GM12878 (cell line): Measurements from ENCODE around the gene CCL7. TPM values are rescaled to one million over a fixed set of nuclear protein-coding genes. Genes with fewer than 3 reads are reported as not detected.

Experiments
- ATAC-seq: fragments of 200-7000 bp; cut with Tn5 transposase; 3 replicates; pipeline ENCODE4 v1.9.1; 2020; ENCODE audit warnings: mild to moderate bottlenecking, moderate library complexity
- BruUV-seq: library from RNA; stranded (reverse); fragments of 400-500 nt; replicated peaks from 2 replicates; lab custom pipeline; 2021; lab: Mats Ljungman, UMichigan
- CTCF ChIA-PET: fragments of 300-600 bp; sonication (Branson Sonifier 250); formaldehyde crosslinking; extraction: SDS; loops from one replicate; lab custom pipeline; 2021; ENCODE audit warnings: inconsistent platforms; lab: Yijun Ruan, JAX
- POLR2A ChIA-PET: fragments of 350-600 bp; formaldehyde crosslinking; extraction: SDS; loops from one replicate; lab custom pipeline; 2021; ENCODE audit warnings: inconsistent platforms; lab: Charles Lee
- RAD21 ChIA-PET: fragments of 300-600 bp; sonication (Branson Sonifier 250); formaldehyde crosslinking; loops from one replicate; lab custom pipeline; 2023; ENCODE audit warnings: antibody characterized with exemption; ENCODE audit not compliant: unreplicated experiment; lab: Charles Lee
- SMC1A ChIA-PET: fragments of 300-600 bp; sonication (Branson Sonifier 250); formaldehyde crosslinking; loops from one replicate; lab custom pipeline; 2023; ENCODE audit not compliant: unreplicated experiment, uncharacterized antibody; lab: Charles Lee
- DNase-seq: peaks from one replicate; pipeline ENCODE4 v3.0.0-alpha.2; 2011; ENCODE audit warnings: low read depth, low spot score
- FAIRE-seq: peaks from 3 replicates; lab custom pipeline; 2011; peaks lifted over from hg19 to GRCh38; lab: Jason Lieb, UNC
- H2AFZ ChIP-seq: 2 replicates; pipeline ENCODE4 v1.6.0; 2011; ENCODE audit warnings: low read depth, low read length, control low read depth; ENCODE audit not compliant: control insufficient read depth
- H3K27ac ChIP-seq: 2 replicates; pipeline ENCODE4 v1.5.1; 2011; ENCODE audit warnings: control low read depth; ENCODE audit not compliant: control insufficient read depth, insufficient read depth
- H3K27me3 ChIP-seq, 2 experiments: replicated peaks in 1 of 2; 2 replicates each; pipeline versions ENCODE4 v1.6.0 to v1.6.1; 2011; ENCODE audit warnings: low read length in 1 of 2; ENCODE audit not compliant: control insufficient read depth in 2 of 2, insufficient read depth in 2 of 2
- H3K36me3 ChIP-seq, 2 experiments: 2 replicates each; pipeline ENCODE4 v1.5.1; 2011; ENCODE audit warnings: low read length in 1 of 2; ENCODE audit not compliant: control insufficient read depth in 2 of 2, insufficient read depth in 2 of 2
- H3K4me1 ChIP-seq: 2 replicates; pipeline ENCODE4 v1.6.1; 2011; ENCODE audit warnings: mild to moderate bottlenecking, low read length, moderate library complexity, mixed read lengths; ENCODE audit not compliant: control insufficient read depth, insufficient read depth
- H3K4me2 ChIP-seq: 2 replicates; pipeline ENCODE4 v1.6.0; 2011; ENCODE audit warnings: control low read depth; ENCODE audit not compliant: control insufficient read depth, insufficient read depth
- H3K4me3 ChIP-seq: fragments of 200-600 bp; sonication (generic); 2 replicates; pipeline ENCODE4 v1.5.1; 2016
- H3K79me2 ChIP-seq: 2 replicates; pipeline ENCODE4 v1.6.0; 2011; ENCODE audit warnings: low read length; ENCODE audit not compliant: control insufficient read depth, insufficient read depth
- H3K9ac ChIP-seq: 2 replicates; pipeline ENCODE4 v1.8.0; 2011; ENCODE audit warnings: low read length, control low read depth, mixed read lengths; ENCODE audit not compliant: control insufficient read depth, insufficient read depth
- H3K9me3 ChIP-seq: replicated peaks from 3 replicates; pipeline ENCODE4 v1.5.1; 2011; ENCODE audit warnings: mild to moderate bottlenecking, low read length; ENCODE audit not compliant: control insufficient read depth, insufficient read depth
- H4K20me1 ChIP-seq: 2 replicates; pipeline ENCODE4 v1.6.0; 2011; ENCODE audit not compliant: control insufficient read depth, insufficient read depth
- EGR1 ChIP-seq, 2 experiments: IDR thresholded peaks; 1 replicate in 1 of 2; 2 replicates in 1 of 2; pipeline ENCODE4 v1.6.1; 2011 to 2012; ENCODE audit warnings: low read depth in 2 of 2, low read length in 2 of 2, borderline replicate concordance in 1 of 2, mild to moderate bottlenecking in 1 of 2, moderate library complexity in 1 of 2
- GATAD2B ChIP-seq: fragments of 450-650 bp; conservative IDR thresholded peaks from 2 replicates; pipeline ENCODE4 v1.6.1; 2017; ENCODE audit warnings: low read depth, mild to moderate bottlenecking, moderate library complexity
- HDAC2 ChIP-seq: fragments of 200-600 bp; sonication (generic); IDR thresholded peaks from 2 replicates; pipeline ENCODE4 v1.6.1; 2017
- IRF3 ChIP-seq: fragments of 450-650 bp; IDR thresholded peaks from 2 replicates; pipeline ENCODE4 v1.6.1; 2014; ENCODE audit warnings: mild to moderate bottlenecking
- KLF5 ChIP-seq: fragments of 450-650 bp; IDR thresholded peaks from 2 replicates; pipeline ENCODE4 v1.6.1; 2014; ENCODE audit warnings: mild to moderate bottlenecking; ENCODE audit not compliant: partially characterized antibody
- PAX8 ChIP-seq: fragments of 450-650 bp; IDR thresholded peaks from 2 replicates; pipeline ENCODE4 v1.6.1; 2017; ENCODE audit warnings: mild to moderate bottlenecking, moderate library complexity
- PKNOX1 ChIP-seq: fragments of 450-650 bp; IDR thresholded peaks from 2 replicates; pipeline ENCODE4 v1.6.1; 2016; ENCODE audit warnings: mild to moderate bottlenecking
- RELB ChIP-seq: fragments of 450-650 bp; IDR thresholded peaks from 2 replicates; pipeline ENCODE4 v1.6.1; 2017; ENCODE audit warnings: low read depth, mild to moderate bottlenecking, moderate library complexity
- SIX5 ChIP-seq: IDR thresholded peaks from 2 replicates; pipeline ENCODE4 v1.6.1; 2011; ENCODE audit warnings: mild to moderate bottlenecking, low read depth, low read length, moderate library complexity; ENCODE audit not compliant: severe bottlenecking
- SPI1 ChIP-seq: IDR thresholded peaks from 2 replicates; pipeline ENCODE4 v1.6.1; 2011; ENCODE audit warnings: low read depth, mild to moderate bottlenecking, low read length, moderate library complexity, borderline replicate concordance; ENCODE audit not compliant: insufficient read depth
- SREBF1 ChIP-seq: IDR thresholded peaks from 2 replicates; pipeline ENCODE4 v1.6.1; 2012; ENCODE audit warnings: mild to moderate bottlenecking, low read length
- STAT3 ChIP-seq: IDR thresholded peaks from 2 replicates; pipeline ENCODE4 v1.6.1; 2011; ENCODE audit warnings: low read depth, low read length, improper control_type of control experiment
- USF1 ChIP-seq: IDR thresholded peaks from 2 replicates; pipeline ENCODE4 v1.6.1; 2011; ENCODE audit warnings: borderline replicate concordance, low read depth, mild to moderate bottlenecking, moderate library complexity, mixed read lengths, low read length; ENCODE audit not compliant: insufficient read depth; ENCODE audit errors: extremely low read length
- WRNIP1 ChIP-seq: IDR thresholded peaks from 2 replicates; pipeline ENCODE4 v1.6.1; 2011; ENCODE audit warnings: low read depth, low read length, improper control_type of control experiment, borderline replicate concordance
- ZBTB11 ChIP-seq: fragments of 450-650 bp; formaldehyde crosslinking; IDR thresholded peaks from 2 replicates; pipeline ENCODE4 v1.5.0; 2022; ENCODE audit warnings: mild to moderate bottlenecking, missing genetic modification characterization
- ZZZ3 ChIP-seq: IDR thresholded peaks from 2 replicates; pipeline ENCODE4 v1.6.1; 2011; ENCODE audit warnings: low read depth; ENCODE audit not compliant: control insufficient read depth, insufficient read length
- in situ Hi-C: fragments of 300-500 bp; cut with MboI; formaldehyde crosslinking; loops from 9 replicates; pipeline ENCODE4 v1.14.3; 2018; ENCODE audit warnings: mixed read lengths
- intact Hi-C: fragments of 100-400 bp; cut with micrococcal nuclease; formaldehyde crosslinking; loops from one replicate; pipeline ENCODE4 v1.14.2; 2022; ENCODE audit not compliant: unreplicated experiment
- polyA plus RNA-seq, 11 experiments: library from polyadenylated mRNA; depleted of rRNA in 4 of 11; unstranded in 6 of 11; stranded (reverse) in 5 of 11; fragments of >200 nt; fragmentation: Nextera tagmentation in 4 of 11; fragmentation: Illumina TruSeq in 1 of 11; extraction: Ambion mirVana in 4 of 11; extraction: Trizol in 1 of 11; gene quantifications; 1 replicate in 1 of 11; 2 replicates in 10 of 11; pipeline versions ENCODE4 v1.2.1 to v1.2.3, GENCODE V29; 2011 to 2016; ENCODE audit warnings: inconsistent platforms in 2 of 11, missing spikeins in 2 of 11, low read depth in 1 of 11
- total RNA-seq, 4 experiments: library from RNA; depleted of rRNA in 3 of 4; stranded (reverse); fragments of >200 nt in 3 of 4; fragmentation: Illumina TruSeq in 1 of 4; extraction: Trizol in 1 of 4; gene quantifications; 2 replicates each; pipeline versions ENCODE4 v1.2.1 to v1.2.3, GENCODE V29; 2013 to 2021

Gene CCL7
- total and polyA plus RNA-seq, 10 of the 15 experiments (the other 5 are each of a cell fraction or from before 2014, with no cell fraction given) = not detected

- TF ChIP-seq ZBTB11 = no peak
- no peak for TF ChIP-seq SREBF1
- TF ChIP-seq SIX5 = no peak
- no peak for TF ChIP-seq SPI1
- TF ChIP-seq ZZZ3 = no peak
These were observed 35.0 kb downstream of the CCL7 start (continued) for GRCh38 chr17:34305061-34305460.

GRCh38 chr17:34305606-34306005, 35.6 kb downstream of the CCL7 start:
- SMC1A ChIA-PET = interaction anchor here (1.2 kb wide), 1 partner anchor 105 kb away, joined by 4 read pairs; no protein-coding TSS in a partner anchor
- POLR2A ChIA-PET = no interaction called here
- H3K27me3 ChIP-seq = peaks cover 0 to 4% of the 10 kb centered on the region in 2 experiments; a peak in 3 of 4 replicates
- H3K9me3 ChIP-seq = no peaks in the 10 kb centered on the region
- ATAC-seq = no peak
- no peak for DNase-seq
- CTCF ChIA-PET = interaction anchor here (0.8 to 1.6 kb wide), 4 partner anchors 56 to 105 kb away, joined by 5 to 6 read pairs (median 5); no protein-coding TSS in a partner anchor
- H3K79me2 ChIP-seq = no peaks in the 10 kb centered on the region
- no peaks in the 10 kb centered on the region for H3K36me3 ChIP-seq
- H2AFZ ChIP-seq = no peak overlapping the region
- H4K20me1 ChIP-seq = no peaks in the 10 kb centered on the region
- no peak overlapping the region for H3K4me3 ChIP-seq
- intact Hi-C loops = no loop called here
- no peak overlapping the region for H3K9ac ChIP-seq
- H3K4me1 ChIP-seq = no peaks in the 10 kb centered on the region; the same call in 1 of the 2 replicates
- in situ Hi-C loops = no loop called here
- H3K4me2 ChIP-seq = no peak overlapping the region
- FAIRE-seq = no peak
- BruUV-seq = no TSS peak
- RAD21 ChIA-PET = no interaction called here
- no peak overlapping the region for H3K27ac ChIP-seq
- TF ChIP-seq RELB (no peak), HDAC2 (no peak), KLF5 (no peak), IRF3 (no peak), GATAD2B (no peak), USF1 (no peak), PKNOX1 (no peak), PAX8 (no peak), WRNIP1 (no peak), EGR1 (IDR thresholded peaks at IDR 0.05; ENCODE audit: borderline replicate concordance in 1 of 2, low read depth in 2 of 2, low read length in 2 of 2) (no peak), STAT3 (no peak)
